ENCODE measurements around the gene CUTC. TPM values are rescaled to one million over a fixed set of nuclear protein-coding genes. Genes with fewer than 3 reads are reported as not detected.

Gene CUTC
- total and polyA plus RNA-seq, 2 donors (not counting 3 experiments of a cell fraction or from before 2014, with no cell fraction given) = 20.4 to 23.1 TPM

- Histone ChIP-seq H2AFZ (ENCODE audit: low read depth, low read length) (no peak overlapping the region), H3K27me3 (ENCODE audit: control insufficient read depth in 2 of 2, insufficient read depth in 2 of 2, low read length in 2 of 2) (no peaks in the 10 kb centered on the region), H3K4me1 (ENCODE audit: control insufficient read depth, extremely low read depth, insufficient read depth, low read length) (peaks cover 7% of the 10 kb centered on the region), H3K79me2 (ENCODE audit: control insufficient read depth, insufficient read depth, low read length) (no peaks in the 10 kb centered on the region), H3K27ac (ENCODE audit: insufficient read depth, low read depth, low read length) (no peak overlapping the region), H3K4me3 (replicated peaks in 1 of 3; ENCODE audit: insufficient read depth in 1 of 3, low read depth in 1 of 3, low read length in 3 of 3) (no peak overlapping the region), H3K4me2 (ENCODE audit: insufficient read depth, low read length) (no peak overlapping the region), H4K20me1 (replicated peaks; ENCODE audit: control insufficient read depth, extremely low read depth, insufficient read depth, low read length) (no peaks in the 10 kb centered on the region), H3K9ac (replicated peaks; ENCODE audit: extremely low read depth, insufficient read depth, low read length) (no peak overlapping the region), H3K9me1 (replicated peaks; ENCODE audit: control insufficient read depth, extremely low read depth, insufficient read depth, low read length) (no peaks in the 10 kb centered on the region), H3K36me3 (ENCODE audit: control insufficient read depth in 2 of 2, extremely low read depth in 1 of 2, insufficient read depth in 2 of 2, low read length in 2 of 2) (no peaks in the 10 kb centered on the region), H3K9me3 (replicated peaks; ENCODE audit: control insufficient read depth, insufficient read depth, low read length) (no peaks in the 10 kb centered on the region)
- ChIA-PET POLR2A (no interaction called here), CTCF (no interaction called here)
- intact Hi-C loops (cut with micrococcal nuclease) (no loop called here), dilution Hi-C loops (cut with MboI; ENCODE audit: extremely low pct_ligation_motif_present, low sequenced_read_pairs) (no loop called here)
- BruUV-seq (replicated peaks) = no TSS peak
- TF ChIP-seq JUN (IDR thresholded peaks at IDR 0.05; ENCODE audit: borderline replicate concordance, insufficient read depth, insufficient read length, low read depth) = no peak
- TF ChIP-seq POLR2AphosphoS5 (IDR thresholded peaks at IDR 0.05; ENCODE audit: insufficient read depth, low read depth, low read length) = no peak
- TF ChIP-seq EZH2 (IDR thresholded peaks at IDR 0.05; ENCODE audit: borderline replicate concordance, low read depth, low read length, severe bottlenecking) = no peak
- TF ChIP-seq GATA2 (IDR thresholded peaks at IDR 0.05; ENCODE audit: insufficient read depth, insufficient read length, low read depth, low read length) = no peak
- TF ChIP-seq POLR2A (IDR thresholded peaks at IDR 0.05; ENCODE audit: low read depth, low read length) = no peak
- TF ChIP-seq, protein P1, sequence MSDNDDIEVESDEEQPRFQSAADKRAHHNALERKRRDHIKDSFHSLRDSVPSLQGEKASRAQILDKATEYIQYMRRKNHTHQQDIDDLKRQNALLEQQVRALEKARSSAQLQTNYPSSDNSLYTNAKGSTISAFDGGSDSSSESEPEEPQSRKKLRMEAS (IDR thresholded peaks at IDR 0.05; ENCODE audit: insufficient read depth, insufficient read length) = no peak
- no peak for TF ChIP-seq MYC (IDR thresholded peaks at IDR 0.05; ENCODE audit: low read depth, low read length)
- no peak for TF ChIP-seq FOS (IDR thresholded peaks at IDR 0.05; ENCODE audit: borderline replicate concordance, insufficient read depth, low read length)
- TF ChIP-seq, protein P2, sequence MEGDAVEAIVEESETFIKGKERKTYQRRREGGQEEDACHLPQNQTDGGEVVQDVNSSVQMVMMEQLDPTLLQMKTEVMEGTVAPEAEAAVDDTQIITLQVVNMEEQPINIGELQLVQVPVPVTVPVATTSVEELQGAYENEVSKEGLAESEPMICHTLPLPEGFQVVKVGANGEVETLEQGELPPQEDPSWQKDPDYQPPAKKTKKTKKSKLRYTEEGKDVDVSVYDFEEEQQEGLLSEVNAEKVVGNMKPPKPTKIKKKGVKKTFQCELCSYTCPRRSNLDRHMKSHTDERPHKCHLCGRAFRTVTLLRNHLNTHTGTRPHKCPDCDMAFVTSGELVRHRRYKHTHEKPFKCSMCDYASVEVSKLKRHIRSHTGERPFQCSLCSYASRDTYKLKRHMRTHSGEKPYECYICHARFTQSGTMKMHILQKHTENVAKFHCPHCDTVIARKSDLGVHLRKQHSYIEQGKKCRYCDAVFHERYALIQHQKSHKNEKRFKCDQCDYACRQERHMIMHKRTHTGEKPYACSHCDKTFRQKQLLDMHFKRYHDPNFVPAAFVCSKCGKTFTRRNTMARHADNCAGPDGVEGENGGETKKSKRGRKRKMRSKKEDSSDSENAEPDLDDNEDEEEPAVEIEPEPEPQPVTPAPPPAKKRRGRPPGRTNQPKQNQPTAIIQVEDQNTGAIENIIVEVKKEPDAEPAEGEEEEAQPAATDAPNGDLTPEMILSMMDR (IDR thresholded peaks at IDR 0.05; ENCODE audit: extremely low read depth in 1 of 2, insufficient read depth in 1 of 2, low read depth in 1 of 2, low read length in 2 of 2) = no peak
- FAIRE-seq (no peak), DNase-seq (ENCODE audit: low read depth, low spot score) (no peak)
Observed at GRCh38 chr10:99788598-99789256, 56.7 kb downstream of the CUTC start.
